HEK293 (cell line): ENCODE data around the gene CLDN14.

Source experiments
- CTCF ChIA-PET: fragments of 350-600 bp; formaldehyde crosslinking; extraction: SDS; loops from one replicate; lab custom pipeline; 2021; ENCODE audit warnings: antibody characterized with exemption; lab: Yijun Ruan, JAX
- POLR2A ChIA-PET: fragments of 300-600 bp; formaldehyde crosslinking; extraction: SDS; loops from one replicate; lab custom pipeline; 2020; ENCODE audit warnings: antibody characterized with exemption, inconsistent platforms; lab: Yijun Ruan, JAX
- H3K27ac ChIP-seq: fragments of 200-500 bp; sonication (Bioruptor generic); 2 replicates; pipeline ENCODE4 v1.5.1; 2014; ENCODE audit warnings: low read depth, low read length, control low read depth, inconsistent platforms; ENCODE audit errors: extremely low read depth
- H3K36me3 ChIP-seq, 2 experiments: fragments of 200-500 bp in 1 of 2; sonication (Bioruptor generic) in 1 of 2; 1 replicate in 1 of 2; 2 replicates in 1 of 2; pipeline ENCODE4 v1.5.1; 2014 to 2017; ENCODE audit warnings: inconsistent platforms in 2 of 2, low read length in 2 of 2; ENCODE audit not compliant: control insufficient read depth in 2 of 2, insufficient read depth in 1 of 2
- H3K4me1 ChIP-seq: fragments of 200-500 bp; sonication (Bioruptor generic); 2 replicates; pipeline ENCODE4 v1.5.1; 2014; ENCODE audit warnings: mild to moderate bottlenecking, low read length, inconsistent platforms; ENCODE audit not compliant: control insufficient read depth, insufficient read depth
- H3K4me3 ChIP-seq: 2 replicates; pipeline ENCODE4 v1.5.1; 2011; ENCODE audit warnings: low read depth, mild to moderate bottlenecking, control low read depth, low read length, moderate library complexity
- H3K9me3 ChIP-seq: fragments of 200-500 bp; sonication (Bioruptor generic); 2 replicates; pipeline ENCODE4 v1.5.1; 2014; ENCODE audit warnings: low read depth, low read length, inconsistent platforms; ENCODE audit not compliant: control insufficient read depth, insufficient read depth
- INSM2 ChIP-seq: fragments of 450-650 bp; formaldehyde crosslinking; IDR thresholded peaks from 2 replicates; pipeline ENCODE4 v1.5.1; 2016; ENCODE audit warnings: missing biosample characterization, missing genetic modification characterization
- MZF1 ChIP-seq: fragments of 450-650 bp; formaldehyde crosslinking; IDR thresholded peaks from 2 replicates; pipeline ENCODE4 v1.5.1; 2017; ENCODE audit warnings: missing biosample characterization, missing genetic modification characterization, borderline replicate concordance
- PRDM1 ChIP-seq: fragments of 450-650 bp; formaldehyde crosslinking; IDR thresholded peaks from 2 replicates; pipeline ENCODE4; 2016; ENCODE audit warnings: missing biosample characterization, missing genetic modification characterization
- SALL2 ChIP-seq: fragments of 450-650 bp; formaldehyde crosslinking; IDR thresholded peaks from 2 replicates; pipeline ENCODE4 v1.5.0; 2017; ENCODE audit warnings: missing biosample characterization, mild to moderate bottlenecking, missing genetic modification characterization, borderline replicate concordance
- SP2 ChIP-seq: fragments of 450-650 bp; formaldehyde crosslinking; IDR thresholded peaks from 2 replicates; pipeline ENCODE4 v1.5.1; 2016; ENCODE audit warnings: missing biosample characterization, missing genetic modification characterization
- TSHZ1 ChIP-seq: fragments of 450-650 bp; formaldehyde crosslinking; IDR thresholded peaks from 2 replicates; pipeline ENCODE4 v1.5.1; 2016; ENCODE audit warnings: missing biosample characterization, missing genetic modification characterization, borderline replicate concordance
- WT1 ChIP-seq: fragments of 450-650 bp; formaldehyde crosslinking; IDR thresholded peaks from 2 replicates; pipeline ENCODE4 v1.5.1; 2016; ENCODE audit warnings: missing biosample characterization, missing genetic modification characterization
- ZNF112 ChIP-seq: fragments of 450-650 bp; formaldehyde crosslinking; IDR thresholded peaks from 2 replicates; pipeline ENCODE4 v1.5.0; 2017; ENCODE audit warnings: missing biosample characterization, missing genetic modification characterization
- ZNF132 ChIP-seq: fragments of 450-650 bp; formaldehyde crosslinking; IDR thresholded peaks from 2 replicates; pipeline ENCODE4 v1.5.1; 2017; ENCODE audit warnings: missing biosample characterization, missing genetic modification characterization, borderline replicate concordance
- ZNF133 ChIP-seq: fragments of 450-650 bp; formaldehyde crosslinking; IDR thresholded peaks from 2 replicates; pipeline ENCODE4 v1.5.1; 2016; ENCODE audit warnings: missing biosample characterization, missing genetic modification characterization
- ZNF184 ChIP-seq: fragments of 450-650 bp; IDR thresholded peaks from 2 replicates; pipeline ENCODE4 v1.5.1; 2018; ENCODE audit warnings: missing biosample characterization, mild to moderate bottlenecking, missing genetic modification characterization
- ZNF2 ChIP-seq: fragments of 450-650 bp; formaldehyde crosslinking; IDR thresholded peaks from 2 replicates; pipeline ENCODE4 v1.5.1; 2016; ENCODE audit warnings: missing biosample characterization, missing genetic modification characterization
- ZNF202 ChIP-seq: fragments of 450-650 bp; formaldehyde crosslinking; IDR thresholded peaks from 2 replicates; pipeline ENCODE4 v1.5.1; 2016; ENCODE audit warnings: missing biosample characterization, missing genetic modification characterization, borderline replicate concordance
- ZNF280C ChIP-seq: fragments of 450-650 bp; formaldehyde crosslinking; IDR thresholded peaks from 2 replicates; pipeline ENCODE4 v1.5.1; 2016; ENCODE audit warnings: missing biosample characterization, missing genetic modification characterization
- ZNF354C ChIP-seq: fragments of 450-650 bp; formaldehyde crosslinking; IDR thresholded peaks from 2 replicates; pipeline ENCODE4 v1.5.1; 2016; ENCODE audit warnings: missing biosample characterization, missing genetic modification characterization, low read depth, borderline replicate concordance
- ZNF473 ChIP-seq: fragments of 450-650 bp; formaldehyde crosslinking; IDR thresholded peaks from 2 replicates; pipeline ENCODE4 v1.5.1; 2017; ENCODE audit warnings: missing biosample characterization, missing genetic modification characterization
- ZNF560 ChIP-seq: fragments of 450-650 bp; formaldehyde crosslinking; IDR thresholded peaks from 2 replicates; pipeline ENCODE4 v1.5.1; 2017; ENCODE audit warnings: missing biosample characterization, missing genetic modification characterization, borderline replicate concordance
- ZNF561 ChIP-seq: fragments of 450-650 bp; IDR thresholded peaks from 2 replicates; pipeline ENCODE4 v1.5.1; 2018; ENCODE audit warnings: missing biosample characterization, missing genetic modification characterization, borderline replicate concordance
- ZNF776 ChIP-seq: fragments of 450-650 bp; formaldehyde crosslinking; IDR thresholded peaks from 2 replicates; pipeline ENCODE4 v1.5.0; 2017; ENCODE audit warnings: missing biosample characterization, missing genetic modification characterization, borderline replicate concordance
- ZNF792 ChIP-seq: fragments of 450-650 bp; formaldehyde crosslinking; IDR thresholded peaks from 2 replicates; pipeline ENCODE4 v1.5.1; 2016; ENCODE audit warnings: missing biosample characterization, missing genetic modification characterization
- ZSCAN5A ChIP-seq: fragments of 450-650 bp; formaldehyde crosslinking; IDR thresholded peaks from 2 replicates; pipeline ENCODE4 v1.5.1; 2016; ENCODE audit warnings: missing biosample characterization, missing genetic modification characterization
- TF ChIP-seq, protein P1 (sequence below): fragments of 450-650 bp; formaldehyde crosslinking; IDR thresholded peaks from 2 replicates; pipeline ENCODE4 v1.5.1; 2016; ENCODE audit warnings: missing biosample characterization, missing genetic modification characterization
- TF ChIP-seq, protein P2 (sequence below): fragments of 450-650 bp; formaldehyde crosslinking; IDR thresholded peaks from 2 replicates; pipeline ENCODE4 v1.5.1; 2016; ENCODE audit warnings: missing biosample characterization, missing genetic modification characterization

CLDN14 gene

GRCh38 chr21:36478207-36478701 lies 1.7 kb downstream of the CLDN14 start:
- CTCF ChIA-PET = interaction anchor here (0.7 to 1.9 kb wide), 9 partner anchors 16 to 451 kb away, joined by 3 to 9 read pairs (median 3); no protein-coding TSS in a partner anchor
- no peak overlapping the region for H3K27ac ChIP-seq

DNA sequence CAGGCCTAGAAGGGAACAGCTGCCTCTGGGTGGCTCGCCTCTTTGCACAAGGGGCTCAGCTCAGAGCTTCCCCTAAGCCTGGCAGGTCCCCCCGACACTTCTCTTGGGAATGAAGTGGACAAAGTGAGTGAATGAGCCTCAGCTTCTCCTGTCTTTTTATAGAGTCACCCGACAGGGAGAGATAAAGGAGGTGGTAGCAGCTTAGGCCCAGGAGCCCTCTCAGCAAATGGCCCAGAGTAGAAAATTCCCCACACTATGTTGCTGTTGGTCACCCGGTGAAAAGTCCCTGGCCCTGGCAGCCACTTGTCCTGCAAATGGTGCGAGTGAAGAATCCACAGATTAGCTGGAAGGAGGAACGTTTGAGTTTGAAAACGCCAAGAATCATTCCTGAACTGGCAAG lies 2.4 kb downstream of the CLDN14 start:
- Histone ChIP-seq H3K36me3 (no peaks in the 10 kb centered on the region), H3K9me3 (no peaks in the 10 kb centered on the region), H3K4me1 (no peaks in the 10 kb centered on the region), H3K27ac (no peak overlapping the region), H3K4me3 (no peak overlapping the region)
- ChIA-PET CTCF (interaction anchor here (0.6 to 1.9 kb wide), 8 partner anchors 17 to 451 kb away, joined by 3 to 9 read pairs (median 3); no protein-coding TSS in a partner anchor), POLR2A (no interaction called here)
- TF ChIP-seq, protein P1, sequence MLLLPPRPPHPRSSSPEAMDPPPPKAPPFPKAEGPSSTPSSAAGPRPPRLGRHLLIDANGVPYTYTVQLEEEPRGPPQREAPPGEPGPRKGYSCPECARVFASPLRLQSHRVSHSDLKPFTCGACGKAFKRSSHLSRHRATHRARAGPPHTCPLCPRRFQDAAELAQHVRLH = no peak
- no peak for TF ChIP-seq ZSCAN5A
- TF ChIP-seq WT1 (tag by site-specific recombination) = no peak
- TF ChIP-seq ZNF112 (tag by site-specific recombination) = no peak
- no peak for TF ChIP-seq ZNF473 (tag by site-specific recombination)
- no peak for TF ChIP-seq ZNF792 (tag by site-specific recombination)
- no peak for TF ChIP-seq ZNF354C (tag by site-specific recombination)
- TF ChIP-seq MZF1 (tag by site-specific recombination) = no peak
- no peak for TF ChIP-seq SP2 (tag by site-specific recombination)
- TF ChIP-seq PRDM1 (tag by site-specific recombination) = no peak
- no peak for TF ChIP-seq ZNF184 (tag by site-specific recombination)
- TF ChIP-seq ZNF280C (tag by site-specific recombination) = no peak
- no peak for TF ChIP-seq ZNF776 (tag by site-specific recombination)
- no peak for TF ChIP-seq ZNF561 (tag by site-specific recombination)
- TF ChIP-seq, protein P2, sequence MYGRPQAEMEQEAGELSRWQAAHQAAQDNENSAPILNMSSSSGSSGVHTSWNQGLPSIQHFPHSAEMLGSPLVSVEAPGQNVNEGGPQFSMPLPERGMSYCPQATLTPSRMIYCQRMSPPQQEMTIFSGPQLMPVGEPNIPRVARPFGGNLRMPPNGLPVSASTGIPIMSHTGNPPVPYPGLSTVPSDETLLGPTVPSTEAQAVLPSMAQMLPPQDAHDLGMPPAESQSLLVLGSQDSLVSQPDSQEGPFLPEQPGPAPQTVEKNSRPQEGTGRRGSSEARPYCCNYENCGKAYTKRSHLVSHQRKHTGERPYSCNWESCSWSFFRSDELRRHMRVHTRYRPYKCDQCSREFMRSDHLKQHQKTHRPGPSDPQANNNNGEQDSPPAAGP (tag by site-specific recombination) = no peak
- TF ChIP-seq ZNF132 (tag by site-specific recombination) = no peak
- no peak for TF ChIP-seq INSM2 (tag by site-specific recombination)
- TF ChIP-seq SALL2 (tag by site-specific recombination) = no peak

More at GRCh38 chr21:36478207-36478701, 1.7 kb downstream of the CLDN14 start:
- Histone ChIP-seq H3K4me1 (no peaks in the 10 kb centered on the region), H3K9me3 (no peaks in the 10 kb centered on the region), H3K4me3 (no peak overlapping the region), H3K36me3 (no peaks in the 10 kb centered on the region)
- POLR2A ChIA-PET = interaction anchor here (0.8 kb wide), 1 partner anchor 48 kb away, joined by 3 read pairs; no protein-coding TSS in a partner anchor
- TF ChIP-seq ZNF2 (tag by site-specific recombination) (no peak), TSHZ1 (tag by site-specific recombination) (no peak), ZNF202 (tag by site-specific recombination) (no peak), ZNF561 (tag by site-specific recombination) (no peak), ZNF133 (tag by site-specific recombination) (no peak), ZNF560 (tag by site-specific recombination) (no peak)
